Chondrocyte (in vitro differentiated cells): ENCODE measurements around the gene NBPF15. TPM values are rescaled to one million over a fixed set of nuclear protein-coding genes. Genes with fewer than 3 reads are reported as not detected.

Experiments
- total RNA-seq: library from RNA; stranded (reverse); gene quantifications from 3 replicates; pipeline ENCODE4 v1.2.1, GENCODE V29; 2021

NBPF15 gene
- total RNA-seq, 1 donor from 2014 or later = 59.2 TPM

Other genes starting within 250 kb of the NBPF15 start
- not detected in 3 replicates for gene PPIAL4E, start 88.0 kb downstream of the NBPF15 start, total RNA-seq
- gene PPIAL4F, start 131.2 kb upstream of the NBPF15 start, total RNA-seq = not detected in 3 replicates